Activated CD8-positive, alpha-beta T cell treated with anti-CD3 and anti-CD28 coated beads, Interleukin-2, amount 10 ng/mL, durations not matched to agents 7 days and 5 days (primary cell): Measurements from ENCODE around the gene TCHHL1. TPM values are rescaled to one million over a fixed set of nuclear protein-coding genes. Genes with fewer than 3 reads are reported as not detected.
A peak's percentile ranks its signal among the peaks of the same experiment; 100 is the strongest.

ENCODE experiments used
- ATAC-seq: fragments of 150-1000 bp; cut with Tn5 transposase; one replicate; pipeline ENCODE4 v1.10.0; 2021; ENCODE audit warnings: moderate library complexity
- CTCF ChIA-PET: fragments of 350-600 bp; sonication (Branson Sonifier 250); formaldehyde crosslinking; loops from one replicate; lab custom pipeline; 2021; ENCODE audit warnings: antibody characterized with exemption; lab: Charles Lee
- POLR2A ChIA-PET: fragments of 350-600 bp; sonication (Branson Sonifier 250); formaldehyde crosslinking; loops from one replicate; lab custom pipeline; 2021; ENCODE audit warnings: antibody characterized with exemption; lab: Charles Lee
- DNase-seq: peaks from one replicate; pipeline ENCODE4 v3.0.0-alpha.2; 2020
- H3K27ac Mint-ChIP-seq: one replicate; pipeline ENCODE4 v1.8.0; 2021; ENCODE audit warnings: mild to moderate bottlenecking, mixed read lengths
- H3K27me3 Mint-ChIP-seq: one replicate; pipeline ENCODE4 v1.8.0; 2021; ENCODE audit warnings: low read depth, mixed read lengths
- H3K36me3 Mint-ChIP-seq: one replicate; pipeline ENCODE4 v1.8.0; 2021; ENCODE audit warnings: low read depth, mixed read lengths
- H3K4me1 Mint-ChIP-seq: one replicate; pipeline ENCODE4 v1.8.0; 2021; ENCODE audit warnings: low read depth, mixed read lengths
- H3K4me3 Mint-ChIP-seq: one replicate; pipeline ENCODE4 v1.8.0; 2021; ENCODE audit warnings: mild to moderate bottlenecking, mixed read lengths
- H3K9me3 Mint-ChIP-seq: one replicate; pipeline ENCODE4 v1.8.0; 2022; ENCODE audit warnings: mixed read lengths; ENCODE audit not compliant: insufficient read depth
- total RNA-seq, 2 experiments: library from RNA; stranded (reverse); gene quantifications; one replicate each; pipeline ENCODE4 v1.2.3, GENCODE V29; 2021

Gene TCHHL1
- total RNA-seq, 2 experiments from 2014 or later, result not detected

GRCh38 chr1:152048416-152049009, 40.4 kb downstream of the TCHHL1 start:
- H3K9me3 Mint-ChIP-seq, result no peaks in the 10 kb centered on the region
- ChIA-PET POLR2A (interaction anchor here (0.6 to 7.1 kb wide), 4 partner anchors 9 to 410 kb away, joined by 3 to 75 read pairs (median 4); partner anchors contain the start of gene S100A11), CTCF (interaction anchor here (0.5 to 13.2 kb wide), 7 partner anchors 12 to 411 kb away, joined by 3 to 322 read pairs (median 8); partner anchors contain the start of gene S100A11)
- peaks cover 10% of the 10 kb centered on the region for H3K27me3 Mint-ChIP-seq
- no peaks in the 10 kb centered on the region for H3K36me3 Mint-ChIP-seq
- DNase-seq (no peak), ATAC-seq (no peak)
- H3K4me1 Mint-ChIP-seq, result peaks cover 39% of the 10 kb centered on the region
- H3K4me3 Mint-ChIP-seq, result peak overlapping the region; percentile 73
- peak overlapping the region; percentile 96 for H3K27ac Mint-ChIP-seq

- H3K27ac Mint-ChIP-seq, result peak overlapping the region; percentile 96
- DNase-seq, result peak; percentile 94
- peak; percentile 93 for ATAC-seq
- H3K4me1 Mint-ChIP-seq, result peaks cover 39% of the 10 kb centered on the region
- H3K4me3 Mint-ChIP-seq, result peak overlapping the region; percentile 73
- H3K27me3 Mint-ChIP-seq, result peaks cover 6% of the 10 kb centered on the region
- CTCF ChIA-PET, result interaction anchor here (0.5 to 13.2 kb wide), 8 partner anchors 11 to 411 kb away, joined by 3 to 322 read pairs (median 6); partner anchors contain the start of gene S100A11
- POLR2A ChIA-PET, result interaction anchor here (0.6 to 7.1 kb wide), 5 partner anchors 8 to 238 kb away, joined by 3 to 75 read pairs (median 3); partner anchors contain the start of gene S100A11
- no peaks in the 10 kb centered on the region for H3K36me3 Mint-ChIP-seq
- H3K9me3 Mint-ChIP-seq, result no peaks in the 10 kb centered on the region
Measured at GRCh38 chr1:152047730-152048415, 41.0 kb downstream of the TCHHL1 start.

- ATAC-seq (peak; percentile 1), DNase-seq (no peak)
- ChIA-PET CTCF (interaction anchor here (0.8 to 13.2 kb wide), 6 partner anchors 11 to 412 kb away, joined by 3 to 322 read pairs (median 18); partner anchors contain the start of gene S100A11), POLR2A (interaction anchor here (0.6 to 7.1 kb wide), 4 partner anchors 12 to 238 kb away, joined by 3 to 75 read pairs (median 3); partner anchors contain the start of gene S100A11)
- H3K36me3 Mint-ChIP-seq, result no peaks in the 10 kb centered on the region
- H3K4me1 Mint-ChIP-seq, result peaks cover 35% of the 10 kb centered on the region
- peaks cover 3% of the 10 kb centered on the region for H3K27me3 Mint-ChIP-seq
- peak overlapping the region; percentile 96 for H3K27ac Mint-ChIP-seq
- no peaks in the 10 kb centered on the region for H3K9me3 Mint-ChIP-seq
- H3K4me3 Mint-ChIP-seq, result peak overlapping the region; percentile 73
Measured at GRCh38 chr1:152047413-152047729, 41.5 kb downstream of the TCHHL1 start.

GRCh38 chr1:152044386-152044785, 44.5 kb downstream of the TCHHL1 start:
- H3K4me1 Mint-ChIP-seq, result peaks cover 29% of the 10 kb centered on the region
- ATAC-seq (no peak), DNase-seq (no peak)
- no peak overlapping the region for H3K27ac Mint-ChIP-seq
- POLR2A ChIA-PET, result interaction anchor here (7.1 kb wide), 1 partner anchor 9 kb away, joined by 75 read pairs; the partner anchor contains the start of gene S100A11
- no peaks in the 10 kb centered on the region for H3K27me3 Mint-ChIP-seq
- no peaks in the 10 kb centered on the region for H3K36me3 Mint-ChIP-seq
- CTCF ChIA-PET, result interaction anchor here (0.6 to 9.0 kb wide), 5 partner anchors 8 to 414 kb away, joined by 3 to 113 read pairs (median 4); partner anchors contain the start of gene S100A11
- H3K9me3 Mint-ChIP-seq, result no peaks in the 10 kb centered on the region
- H3K4me3 Mint-ChIP-seq, result no peak overlapping the region

DNA sequence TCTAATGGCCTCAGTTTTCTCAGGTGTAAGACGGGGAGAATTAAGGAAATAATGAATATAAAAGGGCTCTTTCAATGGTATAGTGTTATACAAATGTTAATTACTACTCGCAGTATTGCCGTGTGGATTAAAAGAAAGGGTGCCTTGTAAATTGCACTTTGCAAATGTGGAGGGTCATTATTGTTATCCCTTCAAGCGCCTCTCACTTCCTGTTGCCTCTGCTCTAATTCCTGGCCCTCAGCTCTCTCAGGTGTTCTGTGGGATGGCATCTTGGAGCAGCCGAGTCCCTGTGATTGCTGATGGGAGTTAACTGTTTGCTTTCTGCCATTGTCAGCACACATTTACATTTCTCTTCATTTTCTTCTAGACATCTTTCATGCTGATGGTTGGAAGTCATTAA, 45.0 kb downstream of the TCHHL1 start:
- POLR2A ChIA-PET, result interaction anchor here (7.1 kb wide), 1 partner anchor 8 kb away, joined by 75 read pairs; the partner anchor contains the start of gene S100A11

DNA sequence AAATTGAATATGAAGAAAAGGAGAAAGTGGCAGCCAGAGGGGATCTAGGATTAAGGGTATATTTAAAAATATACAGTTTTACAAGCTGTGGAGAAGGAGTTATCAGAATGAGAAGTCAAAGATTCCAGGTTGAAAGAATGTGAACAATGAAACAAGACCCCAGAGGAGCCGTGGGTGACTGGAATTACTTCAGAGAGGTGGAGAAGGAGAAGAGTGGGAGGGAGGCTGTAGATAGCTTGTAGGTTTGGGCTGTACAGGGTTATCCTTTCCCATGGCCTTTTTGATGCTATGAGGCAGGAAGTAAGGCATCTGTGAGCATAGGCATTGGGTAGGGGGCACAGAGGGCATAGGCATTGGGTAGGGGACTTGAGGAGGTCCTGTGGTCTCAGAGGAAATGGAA, 46.8 kb downstream of the TCHHL1 start:
- no peak for DNase-seq
- Mint-ChIP-seq H3K27me3 (no peaks in the 10 kb centered on the region), H3K9me3 (no peaks in the 10 kb centered on the region), H3K27ac (no peak overlapping the region), H3K4me3 (no peak overlapping the region), H3K4me1 (peaks cover 25% of the 10 kb centered on the region), H3K36me3 (no peaks in the 10 kb centered on the region)
- CTCF ChIA-PET, result interaction anchor here (0.9 to 2.8 kb wide), 5 partner anchors 11 to 416 kb away, joined by 3 to 8 read pairs (median 5); no protein-coding TSS in a partner anchor
- ATAC-seq, result no peak
- POLR2A ChIA-PET, result no interaction called here

More for the DNA sequence above, 45.0 kb downstream of the TCHHL1 start:
- H3K27ac Mint-ChIP-seq, result no peak overlapping the region
- no peaks in the 10 kb centered on the region for H3K27me3 Mint-ChIP-seq
- ATAC-seq, result no peak
- no peaks in the 10 kb centered on the region for H3K36me3 Mint-ChIP-seq
- no peak overlapping the region for H3K4me3 Mint-ChIP-seq
- DNase-seq, result no peak
- peaks cover 29% of the 10 kb centered on the region for H3K4me1 Mint-ChIP-seq
- no peaks in the 10 kb centered on the region for H3K9me3 Mint-ChIP-seq
- CTCF ChIA-PET, result interaction anchor here (1.2 to 9.0 kb wide), 4 partner anchors 7 to 142 kb away, joined by 3 to 113 read pairs (median 4); partner anchors contain the start of gene S100A11

GRCh38 chr1:152039886-152040285, 49.0 kb downstream of the TCHHL1 start:
- H3K4me1 Mint-ChIP-seq, result peaks cover 22% of the 10 kb centered on the region
- H3K4me3 Mint-ChIP-seq, result no peak overlapping the region
- no peaks in the 10 kb centered on the region for H3K27me3 Mint-ChIP-seq
- no peak overlapping the region for H3K27ac Mint-ChIP-seq
- H3K9me3 Mint-ChIP-seq, result no peaks in the 10 kb centered on the region
- DNase-seq (no peak), ATAC-seq (no peak)
- peaks cover 8% of the 10 kb centered on the region for H3K36me3 Mint-ChIP-seq
- ChIA-PET POLR2A (interaction anchor here (0.9 kb wide), 1 partner anchor 8 kb away, joined by 5 read pairs; no protein-coding TSS in a partner anchor), CTCF (interaction anchor here (1.6 to 6.1 kb wide), 3 partner anchors 8 to 39 kb away, joined by 6 to 113 read pairs (median 10); no protein-coding TSS in a partner anchor)

GRCh38 chr1:152039461-152039860, 49.4 kb downstream of the TCHHL1 start:
- DNase-seq (no peak), ATAC-seq (no peak)
- peaks cover 25% of the 10 kb centered on the region for H3K4me1 Mint-ChIP-seq
- ChIA-PET CTCF (interaction anchor here (0.7 to 6.1 kb wide), 5 partner anchors 8 to 150 kb away, joined by 3 to 113 read pairs (median 6); no protein-coding TSS in a partner anchor), POLR2A (interaction anchor here (0.9 kb wide), 1 partner anchor 9 kb away, joined by 5 read pairs; no protein-coding TSS in a partner anchor)
- H3K4me3 Mint-ChIP-seq, result no peak overlapping the region
- peaks cover 12% of the 10 kb centered on the region for H3K36me3 Mint-ChIP-seq
- no peaks in the 10 kb centered on the region for H3K9me3 Mint-ChIP-seq
- no peak overlapping the region for H3K27ac Mint-ChIP-seq
- no peaks in the 10 kb centered on the region for H3K27me3 Mint-ChIP-seq

GRCh38 chr1:152038871-152039270, 50.0 kb downstream of the TCHHL1 start:
- no peaks in the 10 kb centered on the region for H3K27me3 Mint-ChIP-seq
- DNase-seq (no peak), ATAC-seq (no peak)
- no peaks in the 10 kb centered on the region for H3K9me3 Mint-ChIP-seq
- H3K36me3 Mint-ChIP-seq, result peaks cover 17% of the 10 kb centered on the region
- no peak overlapping the region for H3K27ac Mint-ChIP-seq
- H3K4me1 Mint-ChIP-seq, result peaks cover 30% of the 10 kb centered on the region
- POLR2A ChIA-PET, result interaction anchor here (0.9 kb wide), 1 partner anchor 9 kb away, joined by 5 read pairs; no protein-coding TSS in a partner anchor
- CTCF ChIA-PET, result interaction anchor here (0.7 to 6.1 kb wide), 6 partner anchors 9 to 420 kb away, joined by 3 to 113 read pairs (median 6); no protein-coding TSS in a partner anchor
- H3K4me3 Mint-ChIP-seq, result no peak overlapping the region

DNA sequence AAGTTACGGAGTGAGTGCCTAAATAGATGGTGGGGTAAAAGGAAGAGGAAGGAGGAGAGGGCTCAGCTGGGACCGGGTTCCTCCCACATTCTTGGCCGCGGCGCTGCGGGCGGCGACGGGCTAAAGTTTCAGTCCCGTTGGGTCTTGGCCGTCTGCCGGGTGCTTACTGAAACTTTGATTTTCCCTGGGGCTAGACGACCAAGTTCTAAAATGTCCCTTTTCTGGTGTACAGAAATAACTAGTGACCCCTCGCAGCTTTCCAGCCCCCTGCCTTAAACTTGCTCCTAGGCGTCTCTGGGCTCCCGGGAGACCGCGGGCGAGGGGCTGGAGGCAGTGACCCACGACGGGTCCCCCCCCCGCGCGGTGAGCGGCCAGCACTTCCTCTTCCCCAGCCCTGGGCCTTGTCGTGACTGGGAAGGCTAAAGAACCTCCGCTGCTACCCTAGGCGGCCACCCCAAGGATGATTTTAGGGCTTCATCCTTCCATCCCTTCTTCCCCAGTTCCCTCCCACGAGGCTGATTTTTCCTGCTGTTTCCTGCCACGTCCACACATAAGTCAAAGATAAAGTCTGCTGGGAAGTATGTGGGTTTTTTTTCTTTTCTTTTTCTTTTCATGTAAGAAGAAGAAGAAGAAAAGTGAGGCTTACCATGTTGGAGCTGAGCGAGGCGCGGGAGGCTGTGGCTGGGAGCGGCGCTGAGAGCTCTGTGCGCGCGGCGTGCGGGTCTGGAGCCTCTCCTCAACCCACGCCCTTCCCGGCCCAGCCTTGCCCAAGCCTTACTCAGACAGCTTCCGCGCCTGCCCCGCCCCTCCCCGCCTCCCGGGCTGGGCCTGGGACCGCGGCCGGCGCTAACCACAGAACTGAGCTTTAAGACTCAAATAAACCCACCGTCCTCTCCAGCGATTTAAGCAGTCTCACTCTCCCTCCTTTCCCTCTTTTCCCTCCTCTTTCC, 52.3 kb downstream of the TCHHL1 start, which contains the start of gene S100A11:
S100A11 (minus strand) TSS at position 738 of the 950 bp plus-strand sequence; CDS start at position 649, 89 bp downstream.
- Mint-ChIP-seq H3K36me3 (peaks cover 40% of the 10 kb centered on the region), H3K4me3 (peak within 1 kb of the TSS; percentile 98), H3K27me3 (no peaks in the 10 kb centered on the region), H3K9me3 (no peaks in the 10 kb centered on the region), H3K4me1 (peaks cover 37% of the 10 kb centered on the region), H3K27ac (peak within 1 kb of the TSS; percentile 98)
- DNase-seq (peak; percentile 74), ATAC-seq (peak; percentile 66)
- ChIA-PET CTCF (interaction anchor here (0.6 to 6.1 kb wide), 8 partner anchors 11 to 422 kb away, joined by 4 to 113 read pairs (median 20); no protein-coding TSS in a partner anchor), POLR2A (interaction anchor here (4.0 kb wide), 1 partner anchor 11 kb away, joined by 75 read pairs; no protein-coding TSS in a partner anchor)
